K562 (cell line): ENCODE results near the gene PODN. TPM values are rescaled to one million over a fixed set of nuclear protein-coding genes. Genes with fewer than 3 reads are reported as not detected.

Experiments
- ATAC-seq: fragments of 200-7000 bp; cut with Tn5 transposase; 3 replicates; pipeline ENCODE4 v1.9.1; 2020; ENCODE audit warnings: moderate library complexity
- BruUV-seq: library from RNA; stranded (reverse); fragments of 400-500 nt; replicated peaks from 2 replicates; lab custom pipeline; 2021; lab: Mats Ljungman, UMichigan
- CTCF ChIA-PET: fragments of 300-600 bp; formaldehyde crosslinking; extraction: SDS; loops from one replicate; lab custom pipeline; 2021; ENCODE audit warnings: low intra/inter-chr PET ratio; lab: Yijun Ruan, JAX
- POLR2A ChIA-PET: fragments of 300-600, 350-650 bp; sonication (Branson Sonifier 250); formaldehyde crosslinking; extraction: SDS; loops from one replicate; lab custom pipeline; 2021; ENCODE audit warnings: antibody characterized with exemption, inconsistent platforms; lab: Yijun Ruan, JAX
- DNase-seq, 4 experiments: peaks; one replicate each; pipeline versions ENCODE4 v3.0.0 to v3.0.0-alpha.2; 2011 to 2018; ENCODE audit warnings: low spot score in 3 of 4, mixed read lengths in 3 of 4; ENCODE audit errors: extremely low read depth in 1 of 4
- FAIRE-seq: peaks from 2 replicates; lab custom pipeline; 2011; peaks lifted over from hg19 to GRCh38; lab: Jason Lieb, UNC
- H2AFZ ChIP-seq: 2 replicates; pipeline ENCODE4 v1.6.0; 2011; ENCODE audit warnings: low read depth, low read length, control low read depth, inconsistent platforms
- H3K27ac ChIP-seq: fragments of 200-600 bp; 3 replicates; pipeline ENCODE4 v1.8.0; 2011; ENCODE audit warnings: low read depth, mild to moderate bottlenecking, control low read depth, inconsistent platforms, low read length, moderate library complexity, mixed read lengths; ENCODE audit errors: extremely low read depth
- H3K27me3 ChIP-seq, 2 experiments: fragments of 300-600 bp in 1 of 2; 2 replicates in 1 of 2; 3 replicates in 1 of 2; pipeline versions ENCODE4 v1.6.0 to v1.8.0; 2011; ENCODE audit warnings: inconsistent platforms in 2 of 2, low read length in 2 of 2, mild to moderate bottlenecking in 1 of 2, mixed read lengths in 1 of 2, moderate library complexity in 1 of 2; ENCODE audit not compliant: control insufficient read depth in 2 of 2, insufficient read depth in 2 of 2
- H3K36me3 ChIP-seq: fragments of 300-600 bp; 3 replicates; pipeline ENCODE4 v1.8.0; 2011; ENCODE audit warnings: mild to moderate bottlenecking, low read length, inconsistent platforms; ENCODE audit not compliant: control insufficient read depth, insufficient read depth
- H3K4me1 ChIP-seq, 2 experiments: fragments of 200-600 bp in 1 of 2; replicated peaks in 1 of 2; 2 replicates in 1 of 2; 3 replicates in 1 of 2; pipeline versions ENCODE4 v1.5.1 to v1.8.0; 2011; ENCODE audit warnings: inconsistent platforms in 2 of 2, low read length in 2 of 2, mild to moderate bottlenecking in 1 of 2, mixed read lengths in 1 of 2, moderate library complexity in 1 of 2; ENCODE audit not compliant: control insufficient read depth in 2 of 2, insufficient read depth in 2 of 2
- H3K4me2 ChIP-seq: 2 replicates; pipeline ENCODE4 v1.6.1; 2011; ENCODE audit warnings: low read length, control low read depth, inconsistent platforms, mixed read lengths; ENCODE audit not compliant: insufficient read depth
- H3K4me3 ChIP-seq: fragments of 200-600 bp; sonication (generic), shearing (Covaris generic); 2 replicates; pipeline ENCODE4 v1.5.1; 2016; ENCODE audit warnings: control low read depth, inconsistent platforms
- H3K79me2 ChIP-seq: fragments of 200-600 bp; 3 replicates; pipeline ENCODE4 v1.8.0; 2011; ENCODE audit warnings: low read length, inconsistent platforms; ENCODE audit not compliant: control insufficient read depth, insufficient read depth
- H3K9ac ChIP-seq, 2 experiments: 2 replicates each; pipeline versions ENCODE4 v1.6.0 to v1.6.1; 2011; ENCODE audit warnings: low read depth in 2 of 2, low read length in 2 of 2, control low read depth in 1 of 2, inconsistent platforms in 1 of 2, mild to moderate bottlenecking in 1 of 2, mixed read lengths in 1 of 2; ENCODE audit not compliant: insufficient read depth in 1 of 2
- H3K9me1 ChIP-seq: one replicate; pipeline ENCODE4 v1.6.0; 2011; ENCODE audit warnings: inconsistent platforms, mild to moderate bottlenecking, low read length, moderate library complexity; ENCODE audit not compliant: control insufficient read depth, insufficient read depth
- H3K9me3 ChIP-seq: replicated peaks from 2 replicates; pipeline ENCODE4 v1.5.1; 2011; ENCODE audit warnings: low read depth, low read length, inconsistent platforms; ENCODE audit not compliant: control insufficient read depth, insufficient read depth
- H4K20me1 ChIP-seq: replicated peaks from 2 replicates; pipeline ENCODE4 v1.6.1; 2011; ENCODE audit warnings: low read length, inconsistent platforms, mixed read lengths; ENCODE audit not compliant: control insufficient read depth, insufficient read depth
- E2F1 ChIP-seq: sonication (generic); formaldehyde crosslinking; IDR thresholded peaks from 2 replicates; pipeline ENCODE4 v1.8.1; 2023; ENCODE audit warnings: mild to moderate bottlenecking, missing genetic modification reagents, moderate library complexity
- ELK3 ChIP-seq: fragments of 450-650 bp; formaldehyde crosslinking; IDR thresholded peaks from 2 replicates; pipeline ENCODE4 v1.4.0; 2020; ENCODE audit warnings: mild to moderate bottlenecking
- MCM5 ChIP-seq: fragments of 450-650 bp; IDR thresholded peaks from 2 replicates; pipeline ENCODE4 v1.6.1; 2016; ENCODE audit warnings: low read depth
- NFXL1 ChIP-seq: fragments of 450-650 bp; formaldehyde crosslinking; IDR thresholded peaks from 2 replicates; pipeline ENCODE4 v1.4.0; 2021; ENCODE audit warnings: mild to moderate bottlenecking
- RFX1 ChIP-seq: fragments of 450-650 bp; IDR thresholded peaks from 2 replicates; pipeline ENCODE4 v1.6.1; 2016; ENCODE audit warnings: mild to moderate bottlenecking, moderate library complexity
- RREB1 ChIP-seq: fragments of 250-450 bp; sonication (Bioruptor Pico); IDR thresholded peaks from 2 replicates; pipeline ENCODE4 v1.4.0; 2020
- TFE3 ChIP-seq: fragments of 450-650 bp; formaldehyde crosslinking; IDR thresholded peaks from 2 replicates; pipeline ENCODE4 v1.4.0; 2020; ENCODE audit warnings: mild to moderate bottlenecking, mixed read lengths
- TSC22D4 ChIP-seq: fragments of 450-650 bp; IDR thresholded peaks from 2 replicates; pipeline ENCODE4 v1.6.1; 2016; ENCODE audit warnings: missing genetic modification characterization, missing biosample characterization, control low read depth
- ZNF174 ChIP-seq: fragments of 250-450 bp; sonication (Bioruptor Pico); IDR thresholded peaks from 2 replicates; pipeline ENCODE4 v1.4.0; 2020; ENCODE audit warnings: mild to moderate bottlenecking
- ZNF316 ChIP-seq: fragments of 450-650 bp; IDR thresholded peaks from 2 replicates; pipeline ENCODE4 v1.6.1; 2016
- ZNF655 ChIP-seq: fragments of 250-450 bp; sonication (Bioruptor Pico); IDR thresholded peaks from 2 replicates; pipeline ENCODE4 v1.5.0; 2021
- ZSCAN32 ChIP-seq: fragments of 450-650 bp; formaldehyde crosslinking; IDR thresholded peaks from 2 replicates; pipeline ENCODE4 v1.4.0; 2020; ENCODE audit warnings: mild to moderate bottlenecking, moderate library complexity
- WGBS: fragments of 100-300 bp; shearing (Covaris generic); methylation state at CpG from one replicate; pipeline ENCODE4 v1.1.6; 2016; ENCODE audit warnings: low coverage, mixed read lengths; ENCODE audit not compliant: insufficient coverage; ENCODE audit errors: missing lambda C conversion rate; 5-methylcytosine and 5-hydroxymethylcytosine counted together
- in situ Hi-C: fragments of 300-500 bp; cut with MboI; formaldehyde crosslinking; loops from 4 replicates; pipeline ENCODE4 v1.15.0; 2018; ENCODE audit warnings: inconsistent platforms, mixed read lengths
- intact Hi-C: fragments of 100-400 bp; cut with micrococcal nuclease; formaldehyde crosslinking; loops from 2 replicates; pipeline ENCODE4 v1.14.2; 2022
- polyA plus RNA-seq, 8 experiments: library from polyadenylated mRNA; depleted of rRNA in 4 of 8; stranded (reverse) in 5 of 8; unstranded in 3 of 8; fragments of >200 nt; fragmentation: Nextera tagmentation in 2 of 8; fragmentation: Illumina TruSeq in 1 of 8; extraction: Ambion mirVana in 2 of 8; extraction: Trizol in 1 of 8; gene quantifications; 2 replicates each; pipeline versions ENCODE4 v1.2.1 to v1.2.3, GENCODE V29; 2011 to 2014; ENCODE audit warnings: inconsistent platforms in 1 of 8, missing spikeins in 1 of 8
- total RNA-seq, 7 experiments: library from RNA; depleted of rRNA in 6 of 7; stranded (reverse); fragments of >200 nt in 6 of 7; fragmentation: Illumina TruSeq in 2 of 7; extraction: Trizol in 2 of 7; gene quantifications; 2 replicates each; pipeline versions ENCODE4 v1.2.1 to v1.2.3, GENCODE V29; 2011 to 2021; ENCODE audit warnings: low replicate concordance in 1 of 7

Gene PODN
- total and polyA plus RNA-seq, 9 of the 15 experiments (the other 6 are each of a cell fraction or from before 2014, with no cell fraction given), result not detected

GRCh38 chr1:53025769-53026112 lies 36.3 kb upstream of the PODN start:
- H3K9me3 ChIP-seq, result no peaks in the 10 kb centered on the region
- no peak overlapping the region for H3K9ac ChIP-seq
- no peak overlapping the region for H3K4me2 ChIP-seq
- FAIRE-seq (no peak), DNase-seq (no peak), ATAC-seq (no peak)
- WGBS, result 59% methylated on average over 2 of the region's 2 CpGs
- no TSS peak for BruUV-seq
- intact Hi-C loops, result no loop called here
- H4K20me1 ChIP-seq, result no peaks in the 10 kb centered on the region
- ChIA-PET POLR2A (interaction anchor here (0.9 kb wide), 1 partner anchor 15 kb away, joined by 3 read pairs; no protein-coding TSS in a partner anchor), CTCF (no interaction called here)
- H3K79me2 ChIP-seq, result 0 out of 3 replicates have a peak, but pooled peaks cover 3% of the 10 kb centered on the region
- H3K27me3 ChIP-seq, result no peaks in the 10 kb centered on the region
- in situ Hi-C loops, result no loop called here
- no peak overlapping the region for H3K4me3 ChIP-seq
- H3K36me3 ChIP-seq, result peaks cover 5% of the 10 kb centered on the region; the same call in 1 of the 3 replicates
- peaks cover 3 to 4% of the 10 kb centered on the region in 2 experiments; a peak in 4 of 5 replicates for H3K4me1 ChIP-seq
- no peak overlapping the region for H3K27ac ChIP-seq
- peaks cover 3% of the 10 kb centered on the region for H3K9me1 ChIP-seq
- H2AFZ ChIP-seq, result no peak overlapping the region
- no peak for TF ChIP-seq ZNF655
- no peak for TF ChIP-seq ELK3 (CRISPR knock-in tag)
- no peak for TF ChIP-seq ZSCAN32 (CRISPR knock-in tag)
- TF ChIP-seq RFX1, result no peak
- no peak for TF ChIP-seq RREB1
- no peak for TF ChIP-seq TSC22D4
- TF ChIP-seq E2F1 (CRISPR knock-in tag), result no peak
- no peak for TF ChIP-seq MCM5
- TF ChIP-seq NFXL1 (CRISPR knock-in tag), result no peak
- TF ChIP-seq TFE3 (CRISPR knock-in tag), result no peak
- TF ChIP-seq ZNF174 (CRISPR knock-in tag), result no peak
- TF ChIP-seq ZNF316, result no peak
